Effector memory CD8-positive, alpha-beta T cell (primary cell): ENCODE data around the gene GM2A.
"Not testable (repeated sequence)": the region's sequence is repeated elsewhere in the genome, so short reads cannot be mapped to it uniquely, and the experiment has no call there.

Source experiments
- ATAC-seq: fragments of 150-1000 bp; cut with Tn5 transposase; replicated peaks from 2 replicates; pipeline ENCODE4 v1.10.0; 2021; ENCODE audit warnings: mild to moderate bottlenecking, moderate library complexity
- DNase-seq, 3 experiments: peaks; one replicate each; pipeline ENCODE4 v3.0.0; 2021
- H3K27ac Mint-ChIP-seq, 2 donors: one replicate each; pipeline ENCODE4 v1.8.0; 2022; ENCODE audit warnings: mild to moderate bottlenecking in 2 of 2, mixed read lengths in 2 of 2, moderate library complexity in 2 of 2
- H3K27me3 Mint-ChIP-seq, 2 donors: one replicate each; pipeline ENCODE4 v1.8.0; 2022; ENCODE audit warnings: mixed read lengths in 2 of 2
- H3K36me3 Mint-ChIP-seq: one replicate; pipeline ENCODE4 v1.8.0; 2022; ENCODE audit warnings: mild to moderate bottlenecking, moderate library complexity, mixed read lengths; ENCODE audit not compliant: insufficient read depth
- H3K4me1 Mint-ChIP-seq, 2 donors: one replicate each; pipeline ENCODE4 v1.8.0; 2022; ENCODE audit warnings: low read depth in 2 of 2, mixed read lengths in 2 of 2
- H3K4me3 Mint-ChIP-seq, 2 donors: one replicate each; pipeline ENCODE4 v1.8.0; 2022; ENCODE audit warnings: mild to moderate bottlenecking in 2 of 2, mixed read lengths in 2 of 2, moderate library complexity in 2 of 2
- H3K9me3 Mint-ChIP-seq, 2 donors: one replicate each; pipeline ENCODE4 v1.8.0; 2022; ENCODE audit warnings: mixed read lengths in 2 of 2

GM2A gene

DNA sequence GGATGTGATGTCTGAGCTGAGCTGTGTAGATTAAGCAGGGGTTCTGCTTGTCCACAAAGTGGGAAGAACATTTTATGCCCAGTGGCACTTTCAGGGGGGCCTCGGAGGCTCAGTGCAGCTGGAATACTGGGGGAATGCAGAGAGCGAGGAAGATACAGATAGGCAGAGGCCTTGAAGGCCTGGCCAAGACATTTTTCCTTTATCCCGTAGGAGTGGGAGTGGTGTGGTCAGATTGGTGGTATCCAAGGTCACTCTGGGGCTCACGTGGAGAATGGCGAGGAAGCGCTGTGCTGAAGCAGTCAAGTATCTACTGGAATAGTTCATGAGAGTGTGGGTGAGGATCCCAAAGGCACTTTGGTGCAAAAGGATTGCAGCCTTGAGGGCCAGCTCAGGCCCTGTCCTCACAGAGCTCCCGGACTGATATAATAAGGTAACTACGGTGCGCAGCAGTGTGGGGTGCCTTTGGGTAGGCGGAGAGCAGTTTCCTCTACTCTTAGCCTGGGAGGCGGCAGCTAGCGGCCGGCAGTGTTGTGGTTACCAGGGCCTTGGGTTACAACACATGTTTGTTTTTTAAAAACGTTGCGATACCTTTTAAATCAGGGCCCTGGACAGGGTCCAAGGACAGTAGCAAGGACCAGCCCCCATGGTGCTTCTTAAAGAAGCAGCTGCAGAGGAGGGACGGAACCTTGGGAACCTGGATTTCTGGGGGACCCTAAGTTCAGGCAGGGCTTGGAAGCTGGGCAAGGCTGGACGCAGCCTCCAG, 18.3 kb upstream of the GM2A start:
- Mint-ChIP-seq H3K36me3 (peaks cover 5% of the 10 kb centered on the region), H3K27me3 (no peaks in the 10 kb centered on the region), H3K4me1 (peaks cover 10 to 12% of the 10 kb centered on the region in 2 donors), H3K27ac (no peak overlapping the region), H3K4me3 (peak overlapping the region in 1 of 2 donors; percentile 13), H3K9me3 (no peaks in the 10 kb centered on the region)
- DNase-seq (no peak), ATAC-seq (peak; percentile 72)

GRCh38 chr5:151235239-151235571, 17.8 kb upstream of the GM2A start:
- peak overlapping the region in 1 of 2 donors; percentile 57 for H3K27ac Mint-ChIP-seq
- H3K27me3 Mint-ChIP-seq, H3K36me3 Mint-ChIP-seq, ATAC-seq, H3K4me3 Mint-ChIP-seq, DNase-seq, H3K9me3 Mint-ChIP-seq: not testable (repeated sequence)
- peaks cover 10 to 12% of the 10 kb centered on the region in 2 donors for H3K4me1 Mint-ChIP-seq

DNA sequence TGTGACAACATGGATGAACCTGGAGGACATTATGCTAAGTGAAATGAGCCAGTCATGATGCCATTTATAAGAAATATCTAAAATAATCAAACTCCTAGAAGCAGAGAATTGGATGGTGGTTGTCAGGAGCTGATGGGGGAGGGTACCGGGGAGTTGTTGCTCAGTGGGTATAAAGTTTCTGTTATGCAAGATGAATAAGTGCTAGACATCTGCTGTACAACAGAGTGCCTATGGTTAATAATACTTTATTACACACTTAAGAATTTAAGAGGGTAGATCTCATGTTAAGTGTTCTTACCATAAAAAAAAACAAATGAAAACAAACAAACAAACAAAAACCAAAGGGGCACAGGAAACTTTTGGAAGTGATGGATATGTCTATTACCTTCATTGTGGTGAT, 16.1 kb upstream of the GM2A start:
- H3K27ac Mint-ChIP-seq = no peak overlapping the region
- DNase-seq = no peak
- no peaks in the 10 kb centered on the region for H3K9me3 Mint-ChIP-seq
- H3K4me3 Mint-ChIP-seq = no peak overlapping the region
- peaks cover 5% of the 10 kb centered on the region for H3K36me3 Mint-ChIP-seq
- H3K4me1 Mint-ChIP-seq = peaks cover 10 to 12% of the 10 kb centered on the region in 2 donors
- no peak for ATAC-seq
- H3K27me3 Mint-ChIP-seq = no peaks in the 10 kb centered on the region

DNA sequence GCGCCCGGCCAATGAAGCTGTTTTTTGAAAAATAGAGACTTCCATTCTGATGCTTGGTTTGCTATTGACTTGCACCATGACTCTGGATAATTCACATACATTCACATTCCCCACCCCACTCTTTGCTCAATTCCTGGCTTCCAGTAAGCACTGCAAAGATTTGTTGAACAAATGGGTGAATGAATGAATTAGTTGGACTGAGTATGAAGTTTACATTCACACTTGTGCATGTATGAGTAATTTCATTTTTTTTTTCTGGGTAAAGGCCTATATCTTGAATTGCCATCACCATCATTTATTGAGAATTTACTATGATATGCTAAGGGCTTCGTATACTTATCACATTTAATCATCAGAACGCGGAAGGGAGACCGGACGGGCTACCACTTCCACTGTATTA, 15.3 kb upstream of the GM2A start:
- Mint-ChIP-seq H3K27ac (no peak overlapping the region), H3K36me3 (peaks cover 5% of the 10 kb centered on the region), H3K27me3 (no peaks in the 10 kb centered on the region), H3K4me3 (peak overlapping the region; percentile 29 to 49), H3K4me1 (peaks cover 8 to 12% of the 10 kb centered on the region in 2 donors), H3K9me3 (no peaks in the 10 kb centered on the region)
- DNase-seq (no peak), ATAC-seq (no peak)

DNA sequence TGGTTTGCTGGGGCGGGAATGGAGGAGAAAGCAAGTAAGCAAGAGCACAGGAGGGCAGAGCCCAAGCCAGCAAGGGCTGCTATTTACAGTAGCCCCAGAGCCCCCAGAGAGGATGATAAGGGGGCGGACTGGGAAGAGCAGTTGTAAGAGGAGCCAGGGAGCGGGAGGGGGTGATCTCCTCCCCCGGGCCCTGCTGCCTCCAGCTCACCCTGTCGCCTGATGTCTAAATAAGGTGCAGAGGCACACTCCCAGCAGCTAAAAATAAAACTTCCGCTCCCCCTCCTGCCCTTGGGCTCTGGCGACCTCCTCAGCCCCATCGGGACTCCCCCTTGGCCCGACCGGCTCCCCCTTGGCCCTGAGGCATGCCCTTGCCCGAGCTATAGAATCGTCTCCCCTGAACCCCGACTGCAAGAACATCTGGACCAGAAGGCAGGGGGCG, 14.7 kb upstream of the GM2A start:
- no peak for DNase-seq
- H3K4me3 Mint-ChIP-seq = peak overlapping the region; percentile 29 to 49
- H3K9me3 Mint-ChIP-seq = no peaks in the 10 kb centered on the region
- H3K4me1 Mint-ChIP-seq = peaks cover 6 to 12% of the 10 kb centered on the region in 2 donors
- no peaks in the 10 kb centered on the region for H3K27me3 Mint-ChIP-seq
- ATAC-seq = peak; percentile 28
- no peak overlapping the region for H3K27ac Mint-ChIP-seq
- peaks cover 5% of the 10 kb centered on the region for H3K36me3 Mint-ChIP-seq

GRCh38 chr5:151239237-151239861, 13.6 kb upstream of the GM2A start:
- Mint-ChIP-seq H3K4me1 (peaks cover 12 to 18% of the 10 kb centered on the region in 2 donors), H3K9me3 (no peaks in the 10 kb centered on the region), H3K36me3 (peaks cover 5% of the 10 kb centered on the region), H3K27me3 (no peaks in the 10 kb centered on the region), H3K27ac (no peak overlapping the region), H3K4me3 (peak overlapping the region in 1 of 2 donors; percentile 33)
- DNase-seq (peak in 1 of 3 experiments; percentile 28), ATAC-seq (peak; percentile 57)

- DNase-seq, H3K36me3 Mint-ChIP-seq: not testable (repeated sequence)
Measured at GRCh38 chr5:151240268-151240835, 12.6 kb upstream of the GM2A start.

GRCh38 chr5:151240924-151241635, 11.9 kb upstream of the GM2A start:
- no peak overlapping the region for H3K4me3 Mint-ChIP-seq
- no peak overlapping the region for H3K27ac Mint-ChIP-seq
- peaks cover 5% of the 10 kb centered on the region for H3K36me3 Mint-ChIP-seq
- peaks cover 11 to 13% of the 10 kb centered on the region in 2 donors for H3K4me1 Mint-ChIP-seq
- DNase-seq (no peak), ATAC-seq (no peak)
- H3K27me3 Mint-ChIP-seq = no peaks in the 10 kb centered on the region
- no peaks in the 10 kb centered on the region for H3K9me3 Mint-ChIP-seq

More at GRCh38 chr5:151240268-151240835, 12.6 kb upstream of the GM2A start:
- H3K27ac Mint-ChIP-seq, H3K9me3 Mint-ChIP-seq, H3K4me3 Mint-ChIP-seq, ATAC-seq, H3K27me3 Mint-ChIP-seq: not testable (repeated sequence)
- peaks cover 11 to 13% of the 10 kb centered on the region in 2 donors for H3K4me1 Mint-ChIP-seq

GRCh38 chr5:151243127-151243526, 9.9 kb upstream of the GM2A start:
- no peak overlapping the region for H3K4me3 Mint-ChIP-seq
- H3K36me3 Mint-ChIP-seq = no peaks in the 10 kb centered on the region
- H3K9me3 Mint-ChIP-seq = no peaks in the 10 kb centered on the region
- H3K27ac Mint-ChIP-seq = peak overlapping the region in 1 of 2 donors; percentile 41
- no peaks in the 10 kb centered on the region for H3K27me3 Mint-ChIP-seq
- DNase-seq = no peak
- H3K4me1 Mint-ChIP-seq = peaks cover 11 to 12% of the 10 kb centered on the region in 2 donors
- ATAC-seq = no peak

- Mint-ChIP-seq H3K27ac (peak overlapping the region in 1 of 2 donors; percentile 41), H3K9me3 (no peaks in the 10 kb centered on the region), H3K27me3 (no peaks in the 10 kb centered on the region), H3K4me3 (no peak overlapping the region), H3K36me3 (no peaks in the 10 kb centered on the region), H3K4me1 (peaks cover 11% of the 10 kb centered on the region in 2 donors)
- no peak for ATAC-seq
- no peak for DNase-seq
Measured at GRCh38 chr5:151243564-151243963, 9.4 kb upstream of the GM2A start.

DNA sequence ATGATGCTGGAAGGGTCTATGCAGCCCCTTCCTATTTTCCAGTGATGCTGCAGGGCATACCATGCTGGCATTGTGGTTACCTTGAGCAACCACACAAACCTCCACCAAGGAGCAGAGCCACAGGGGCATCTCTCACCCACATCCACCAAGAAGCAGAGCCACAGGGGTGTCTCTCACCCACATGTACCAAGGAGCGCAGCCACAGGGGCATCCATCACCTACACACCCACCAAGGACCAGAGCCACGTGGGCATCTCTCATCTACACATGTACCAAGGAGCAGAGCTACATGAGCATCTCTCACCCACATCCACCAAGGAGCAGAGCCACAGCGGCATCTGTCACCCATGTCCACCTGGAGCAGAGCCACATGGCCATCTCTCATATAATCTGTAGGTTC, 8.8 kb upstream of the GM2A start:
- Mint-ChIP-seq H3K27me3 (no peaks in the 10 kb centered on the region), H3K9me3 (no peaks in the 10 kb centered on the region), H3K27ac (no peak overlapping the region), H3K36me3 (no peaks in the 10 kb centered on the region), H3K4me3 (no peak overlapping the region), H3K4me1 (peaks cover 11 to 16% of the 10 kb centered on the region in 2 donors)
- DNase-seq (no peak), ATAC-seq (peak; percentile 85)

DNA sequence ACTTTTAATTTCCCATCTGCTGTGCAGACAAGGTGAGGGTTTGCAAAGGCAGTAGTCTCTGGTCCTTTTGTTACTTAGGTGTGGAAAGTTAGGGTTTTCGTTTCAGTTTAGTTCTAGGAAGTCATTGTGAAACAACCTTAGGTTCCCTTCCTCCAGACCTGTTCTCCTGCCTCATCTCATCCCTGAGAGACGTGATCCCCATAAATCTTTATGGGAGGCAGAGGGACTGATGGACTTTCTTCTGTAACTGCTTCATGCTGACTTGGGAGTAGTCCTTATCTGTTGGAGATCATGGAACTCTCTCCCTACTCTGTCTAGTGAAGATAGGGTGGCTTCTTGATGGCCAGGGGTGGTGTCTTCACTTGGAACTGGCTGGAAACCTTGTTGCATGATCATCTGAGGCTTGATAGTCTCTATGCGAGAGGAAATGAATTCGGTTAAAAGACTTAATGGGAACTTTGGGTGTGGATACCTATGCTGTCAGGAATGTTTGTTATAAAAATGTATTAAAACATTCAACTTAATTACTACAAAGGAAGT, 7.2 kb upstream of the GM2A start:
- no peaks in the 10 kb centered on the region for H3K27me3 Mint-ChIP-seq
- H3K9me3 Mint-ChIP-seq = no peaks in the 10 kb centered on the region
- no peak for DNase-seq
- H3K36me3 Mint-ChIP-seq = peaks cover 3% of the 10 kb centered on the region
- no peak for ATAC-seq
- no peak overlapping the region for H3K4me3 Mint-ChIP-seq
- H3K27ac Mint-ChIP-seq = no peak overlapping the region
- peaks cover 18 to 22% of the 10 kb centered on the region in 2 donors for H3K4me1 Mint-ChIP-seq

- Mint-ChIP-seq H3K36me3 (peaks cover 16% of the 10 kb centered on the region), H3K4me3 (peak overlapping the region in 1 of 2 donors; percentile 28), H3K27me3 (no peaks in the 10 kb centered on the region), H3K27ac (no peak overlapping the region), H3K4me1 (peaks cover 29 to 39% of the 10 kb centered on the region in 2 donors), H3K9me3 (no peaks in the 10 kb centered on the region)
- ATAC-seq (no peak), DNase-seq (no peak)
Measured at GRCh38 chr5:151248651-151249050, 4.3 kb upstream of the GM2A start.
